ENCODE results near the gene FRMD4B.
"Not testable (repeated sequence)": the region's sequence is repeated elsewhere in the genome, so short reads cannot be mapped to it uniquely, and the experiment has no call there.

The FRMD4B gene

DNA sequence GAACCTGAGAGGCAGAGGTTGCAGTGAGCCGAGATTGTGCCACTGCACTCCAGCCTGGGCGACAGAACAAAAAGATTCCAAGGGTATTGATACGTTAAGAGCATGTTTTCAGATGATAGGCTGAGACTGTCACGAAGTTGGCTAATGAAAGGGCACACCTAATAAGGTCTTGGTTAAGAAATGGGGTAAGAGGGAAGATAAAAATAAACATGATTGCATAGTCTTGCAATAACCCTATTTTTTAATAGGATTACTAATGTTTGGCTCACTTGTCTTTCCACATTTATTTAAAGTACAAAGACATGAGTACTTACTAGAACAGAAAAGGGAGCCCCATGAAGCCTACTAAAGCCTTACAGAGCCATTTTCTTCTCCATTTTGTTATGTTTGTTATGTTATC lies 109.0 kb downstream of the FRMD4B start:
- Histone ChIP-seq H3K27me3 (ENCODE audit: control insufficient read depth in 2 of 2, insufficient read depth in 2 of 2, low read length in 2 of 2) (no peaks in the 10 kb centered on the region), H3K4me1 (ENCODE audit: control insufficient read depth in 2 of 2, insufficient read depth in 2 of 2, low read length in 2 of 2) (no peaks in the 10 kb centered on the region), H3K4me3 (ENCODE audit: low read length in 2 of 2) (no peak overlapping the region), H3K27ac (ENCODE audit: low read depth in 2 of 2, low read length in 2 of 2) (no peak overlapping the region), H3K9me3 (ENCODE audit: control insufficient read depth in 2 of 2, low read length in 2 of 2) (no peaks in the 10 kb centered on the region), H3K36me3 (ENCODE audit: control insufficient read depth in 2 of 2, insufficient read depth in 2 of 2, low read length in 2 of 2) (no peaks in the 10 kb centered on the region), H3K9ac (ENCODE audit: low read depth in 1 of 2, low read length in 2 of 2) (no peak overlapping the region)

DNA sequence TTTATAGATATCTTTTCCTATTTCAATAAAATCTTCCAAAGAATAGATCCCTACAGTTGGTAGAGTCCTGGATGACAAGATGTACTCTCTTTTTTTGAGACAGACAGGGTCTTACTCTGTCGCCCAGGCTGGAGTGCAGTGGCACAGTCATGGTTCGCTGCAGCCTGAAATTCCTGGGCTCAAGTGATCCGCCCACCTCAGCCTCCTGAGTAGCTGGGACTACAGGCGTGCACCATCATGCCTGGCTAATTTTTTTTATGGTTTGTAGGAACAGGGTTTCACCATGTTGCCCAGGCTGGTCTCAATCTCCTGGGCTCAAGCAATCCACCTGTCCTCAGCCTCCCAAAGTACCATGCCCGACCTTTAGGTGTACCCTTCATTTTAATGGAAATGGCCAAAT lies 109.7 kb downstream of the FRMD4B start:
- H3K9me3 ChIP-seq (ENCODE audit: control insufficient read depth in 2 of 2, low read length in 2 of 2); H3K4me3 ChIP-seq (ENCODE audit: low read length in 2 of 2); H3K27me3 ChIP-seq (ENCODE audit: control insufficient read depth in 2 of 2, insufficient read depth in 2 of 2, low read length in 2 of 2); H3K36me3 ChIP-seq (ENCODE audit: control insufficient read depth in 2 of 2, insufficient read depth in 2 of 2, low read length in 2 of 2); H3K27ac ChIP-seq (ENCODE audit: low read depth in 2 of 2, low read length in 2 of 2); H3K4me1 ChIP-seq (ENCODE audit: control insufficient read depth in 2 of 2, insufficient read depth in 2 of 2, low read length in 2 of 2); H3K9ac ChIP-seq (ENCODE audit: low read depth in 1 of 2, low read length in 2 of 2): not testable (repeated sequence)

GRCh38 chr3:69273896-69274295 lies 112.0 kb downstream of the FRMD4B start:
- Histone ChIP-seq H3K27ac (ENCODE audit: low read depth in 2 of 2, low read length in 2 of 2) (no peak overlapping the region), H3K4me3 (ENCODE audit: low read length in 2 of 2) (no peak overlapping the region), H3K9me3 (ENCODE audit: control insufficient read depth in 2 of 2, low read length in 2 of 2) (no peaks in the 10 kb centered on the region), H3K36me3 (ENCODE audit: control insufficient read depth in 2 of 2, insufficient read depth in 2 of 2, low read length in 2 of 2) (no peaks in the 10 kb centered on the region), H3K4me1 (ENCODE audit: control insufficient read depth in 2 of 2, insufficient read depth in 2 of 2, low read length in 2 of 2) (no peaks in the 10 kb centered on the region), H3K27me3 (ENCODE audit: control insufficient read depth in 2 of 2, insufficient read depth in 2 of 2, low read length in 2 of 2) (no peaks in the 10 kb centered on the region), H3K9ac (ENCODE audit: low read depth in 1 of 2, low read length in 2 of 2) (no peak overlapping the region)

- no peak overlapping the region for H3K27ac ChIP-seq (ENCODE audit: low read depth in 2 of 2, low read length in 2 of 2)
- no peaks in the 10 kb centered on the region for H3K36me3 ChIP-seq (ENCODE audit: control insufficient read depth in 2 of 2, insufficient read depth in 2 of 2, low read length in 2 of 2)
- no peaks in the 10 kb centered on the region for H3K4me1 ChIP-seq (ENCODE audit: control insufficient read depth in 2 of 2, insufficient read depth in 2 of 2, low read length in 2 of 2)
- H3K4me3 ChIP-seq (ENCODE audit: low read length in 2 of 2), result no peak overlapping the region
- H3K9me3 ChIP-seq (ENCODE audit: control insufficient read depth in 2 of 2, low read length in 2 of 2), result no peaks in the 10 kb centered on the region
- no peak overlapping the region for H3K9ac ChIP-seq (ENCODE audit: low read depth in 1 of 2, low read length in 2 of 2)
- no peaks in the 10 kb centered on the region for H3K27me3 ChIP-seq (ENCODE audit: control insufficient read depth in 2 of 2, insufficient read depth in 2 of 2, low read length in 2 of 2)
Measured at GRCh38 chr3:69272556-69272955, 113.3 kb downstream of the FRMD4B start.

GRCh38 chr3:69271098-69271497 lies 114.8 kb downstream of the FRMD4B start:
- H3K9ac ChIP-seq (ENCODE audit: low read depth in 1 of 2, low read length in 2 of 2), result no peak overlapping the region
- H3K36me3 ChIP-seq (ENCODE audit: control insufficient read depth in 2 of 2, insufficient read depth in 2 of 2, low read length in 2 of 2), result no peaks in the 10 kb centered on the region
- no peak overlapping the region for H3K27ac ChIP-seq (ENCODE audit: low read depth in 2 of 2, low read length in 2 of 2)
- no peak overlapping the region for H3K4me3 ChIP-seq (ENCODE audit: low read length in 2 of 2)
- H3K9me3 ChIP-seq (ENCODE audit: control insufficient read depth in 2 of 2, low read length in 2 of 2), result no peaks in the 10 kb centered on the region
- H3K4me1 ChIP-seq (ENCODE audit: control insufficient read depth in 2 of 2, insufficient read depth in 2 of 2, low read length in 2 of 2), result no peaks in the 10 kb centered on the region
- H3K27me3 ChIP-seq (ENCODE audit: control insufficient read depth in 2 of 2, insufficient read depth in 2 of 2, low read length in 2 of 2), result no peaks in the 10 kb centered on the region

DNA sequence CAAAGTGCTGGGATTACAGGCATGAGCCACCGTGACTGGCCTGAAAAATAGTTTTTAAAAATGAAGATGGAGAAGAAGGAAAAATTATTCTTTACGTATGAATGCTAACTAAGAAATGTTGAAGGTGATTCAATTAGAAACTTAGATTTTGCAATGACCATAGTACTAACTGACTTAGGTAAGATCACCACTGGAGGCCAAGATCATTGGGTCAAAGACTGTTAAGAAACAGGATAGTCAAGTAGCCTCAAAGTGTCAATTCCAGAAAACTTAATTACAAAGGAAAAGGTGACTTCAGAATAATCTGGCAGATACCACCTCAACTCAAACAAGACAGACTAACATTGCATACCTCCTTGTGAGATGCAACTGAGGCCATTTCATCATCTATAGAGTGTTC lies 119.3 kb downstream of the FRMD4B start:
- no peak overlapping the region for H3K9ac ChIP-seq (ENCODE audit: low read depth in 1 of 2, low read length in 2 of 2)
- H3K36me3 ChIP-seq (ENCODE audit: control insufficient read depth in 2 of 2, insufficient read depth in 2 of 2, low read length in 2 of 2), result no peaks in the 10 kb centered on the region
- H3K27ac ChIP-seq (ENCODE audit: low read depth in 2 of 2, low read length in 2 of 2), result no peak overlapping the region
- no peak overlapping the region for H3K4me3 ChIP-seq (ENCODE audit: low read length in 2 of 2)
- H3K9me3 ChIP-seq (ENCODE audit: control insufficient read depth in 2 of 2, low read length in 2 of 2), result no peaks in the 10 kb centered on the region
- H3K27me3 ChIP-seq (ENCODE audit: control insufficient read depth in 2 of 2, insufficient read depth in 2 of 2, low read length in 2 of 2), result no peaks in the 10 kb centered on the region
- no peaks in the 10 kb centered on the region for H3K4me1 ChIP-seq (ENCODE audit: control insufficient read depth in 2 of 2, insufficient read depth in 2 of 2, low read length in 2 of 2)

DNA sequence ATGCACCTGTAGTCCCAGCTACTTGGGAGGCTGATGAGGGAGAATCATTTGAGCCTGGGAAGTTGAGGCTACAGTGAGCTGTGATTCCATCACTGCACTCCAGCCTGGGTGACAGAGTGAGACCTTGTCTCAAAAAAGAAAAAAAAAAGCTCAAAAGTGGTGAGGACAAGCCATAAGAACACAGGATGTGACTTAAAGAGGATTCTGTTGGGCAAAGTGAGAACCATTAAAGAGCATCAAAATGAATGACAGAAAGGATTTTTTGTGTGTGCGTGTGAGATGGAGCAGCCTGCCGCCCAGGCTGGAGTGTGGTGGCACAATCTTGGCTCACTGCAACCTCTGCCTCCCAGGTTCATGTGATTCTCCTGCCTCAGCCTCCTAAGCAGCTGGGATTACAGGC lies 119.8 kb downstream of the FRMD4B start:
- H3K27me3 ChIP-seq (ENCODE audit: control insufficient read depth in 2 of 2, insufficient read depth in 2 of 2, low read length in 2 of 2); H3K9ac ChIP-seq (ENCODE audit: low read depth in 1 of 2, low read length in 2 of 2); H3K4me1 ChIP-seq (ENCODE audit: control insufficient read depth in 2 of 2, insufficient read depth in 2 of 2, low read length in 2 of 2); H3K9me3 ChIP-seq (ENCODE audit: control insufficient read depth in 2 of 2, low read length in 2 of 2); H3K4me3 ChIP-seq (ENCODE audit: low read length in 2 of 2); H3K36me3 ChIP-seq (ENCODE audit: control insufficient read depth in 2 of 2, insufficient read depth in 2 of 2, low read length in 2 of 2); H3K27ac ChIP-seq (ENCODE audit: low read depth in 2 of 2, low read length in 2 of 2): not testable (repeated sequence)

GRCh38 chr3:69260843-69261405 lies 125.0 kb downstream of the FRMD4B start:
- H3K27me3 ChIP-seq (ENCODE audit: control insufficient read depth in 2 of 2, insufficient read depth in 2 of 2, low read length in 2 of 2); H3K9me3 ChIP-seq (ENCODE audit: control insufficient read depth in 2 of 2, low read length in 2 of 2); H3K4me1 ChIP-seq (ENCODE audit: control insufficient read depth in 2 of 2, insufficient read depth in 2 of 2, low read length in 2 of 2); H3K4me3 ChIP-seq (ENCODE audit: low read length in 2 of 2); H3K9ac ChIP-seq (ENCODE audit: low read depth in 1 of 2, low read length in 2 of 2); H3K27ac ChIP-seq (ENCODE audit: low read depth in 2 of 2, low read length in 2 of 2); H3K36me3 ChIP-seq (ENCODE audit: control insufficient read depth in 2 of 2, insufficient read depth in 2 of 2, low read length in 2 of 2): not testable (repeated sequence)

GRCh38 chr3:69260216-69260787 lies 125.6 kb downstream of the FRMD4B start:
- Histone ChIP-seq H3K27ac (ENCODE audit: low read depth in 2 of 2, low read length in 2 of 2) (no peak overlapping the region), H3K27me3 (ENCODE audit: control insufficient read depth in 2 of 2, insufficient read depth in 2 of 2, low read length in 2 of 2) (no peaks in the 10 kb centered on the region), H3K4me3 (ENCODE audit: low read length in 2 of 2) (no peak overlapping the region), H3K36me3 (ENCODE audit: control insufficient read depth in 2 of 2, insufficient read depth in 2 of 2, low read length in 2 of 2) (no peaks in the 10 kb centered on the region), H3K4me1 (ENCODE audit: control insufficient read depth in 2 of 2, insufficient read depth in 2 of 2, low read length in 2 of 2) (no peaks in the 10 kb centered on the region), H3K9me3 (ENCODE audit: control insufficient read depth in 2 of 2, low read length in 2 of 2) (no peaks in the 10 kb centered on the region), H3K9ac (ENCODE audit: low read depth in 1 of 2, low read length in 2 of 2) (no peak overlapping the region)

DNA sequence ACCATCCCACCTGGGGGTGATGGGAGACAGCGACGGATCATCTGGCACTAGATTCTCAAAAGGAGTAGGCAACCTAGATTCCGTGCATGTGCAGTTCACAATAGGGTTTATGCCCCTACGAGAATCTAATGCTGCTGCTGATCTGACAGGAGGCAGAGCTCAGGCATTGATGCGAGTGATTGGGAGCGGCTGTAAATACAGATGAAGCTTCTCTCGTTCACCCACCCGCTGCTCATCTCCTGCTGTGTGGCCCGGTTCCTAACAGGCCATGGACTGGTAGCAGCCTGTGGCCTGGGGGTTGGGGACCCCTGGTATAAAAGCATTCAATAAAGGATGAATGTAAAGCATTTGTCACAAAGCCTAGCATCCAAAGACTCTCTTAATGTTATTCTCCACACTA lies 126.8 kb downstream of the FRMD4B start:
- no peak overlapping the region for H3K4me3 ChIP-seq (ENCODE audit: low read length in 2 of 2)
- no peaks in the 10 kb centered on the region for H3K36me3 ChIP-seq (ENCODE audit: control insufficient read depth in 2 of 2, insufficient read depth in 2 of 2, low read length in 2 of 2)
- no peaks in the 10 kb centered on the region for H3K27me3 ChIP-seq (ENCODE audit: control insufficient read depth in 2 of 2, insufficient read depth in 2 of 2, low read length in 2 of 2)
- no peak overlapping the region for H3K27ac ChIP-seq (ENCODE audit: low read depth in 2 of 2, low read length in 2 of 2)
- no peaks in the 10 kb centered on the region for H3K9me3 ChIP-seq (ENCODE audit: control insufficient read depth in 2 of 2, low read length in 2 of 2)
- H3K4me1 ChIP-seq (ENCODE audit: control insufficient read depth in 2 of 2, insufficient read depth in 2 of 2, low read length in 2 of 2), result no peaks in the 10 kb centered on the region
- no peak overlapping the region for H3K9ac ChIP-seq (ENCODE audit: low read depth in 1 of 2, low read length in 2 of 2)

DNA sequence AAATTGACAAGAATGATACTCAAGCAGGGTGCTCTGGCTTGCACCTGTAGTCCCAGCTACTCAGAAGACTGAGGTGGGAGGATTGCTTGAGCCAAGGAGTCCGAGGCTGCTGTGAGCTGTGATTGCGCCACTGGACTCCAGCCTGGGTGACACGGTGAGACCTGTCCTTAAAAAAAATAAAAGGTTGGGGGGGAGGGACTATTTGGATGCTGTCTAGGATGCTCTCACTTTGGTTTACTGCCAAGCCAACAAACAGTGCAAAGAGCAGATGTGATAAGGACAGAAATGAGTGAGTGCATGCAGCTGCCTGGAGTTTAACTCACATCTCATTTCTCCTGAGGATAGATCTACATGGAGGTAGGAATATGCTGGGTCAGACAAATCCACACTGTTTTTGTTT lies 130.0 kb downstream of the FRMD4B start:
- Histone ChIP-seq H3K4me3 (ENCODE audit: low read length in 2 of 2) (no peak overlapping the region), H3K27ac (ENCODE audit: low read depth in 2 of 2, low read length in 2 of 2) (no peak overlapping the region), H3K9ac (ENCODE audit: low read depth in 1 of 2, low read length in 2 of 2) (no peak overlapping the region), H3K9me3 (ENCODE audit: control insufficient read depth in 2 of 2, low read length in 2 of 2) (no peaks in the 10 kb centered on the region), H3K27me3 (ENCODE audit: control insufficient read depth in 2 of 2, insufficient read depth in 2 of 2, low read length in 2 of 2) (no peaks in the 10 kb centered on the region), H3K36me3 (ENCODE audit: control insufficient read depth in 2 of 2, insufficient read depth in 2 of 2, low read length in 2 of 2) (no peaks in the 10 kb centered on the region), H3K4me1 (ENCODE audit: control insufficient read depth in 2 of 2, insufficient read depth in 2 of 2, low read length in 2 of 2) (no peaks in the 10 kb centered on the region)

Data from mucosa of rectum (tissue), 2 donors.